ENCODE data around the gene GNB3. TPM values are rescaled to one million over a fixed set of nuclear protein-coding genes. Genes with fewer than 3 reads are reported as not detected.

Gene GNB3
- total and polyA plus RNA-seq, 9 of the 15 experiments (the other 6 are each of a cell fraction or from before 2014, with no cell fraction given) = 1.4 to 5.8 (median 2.0) TPM

DNA sequence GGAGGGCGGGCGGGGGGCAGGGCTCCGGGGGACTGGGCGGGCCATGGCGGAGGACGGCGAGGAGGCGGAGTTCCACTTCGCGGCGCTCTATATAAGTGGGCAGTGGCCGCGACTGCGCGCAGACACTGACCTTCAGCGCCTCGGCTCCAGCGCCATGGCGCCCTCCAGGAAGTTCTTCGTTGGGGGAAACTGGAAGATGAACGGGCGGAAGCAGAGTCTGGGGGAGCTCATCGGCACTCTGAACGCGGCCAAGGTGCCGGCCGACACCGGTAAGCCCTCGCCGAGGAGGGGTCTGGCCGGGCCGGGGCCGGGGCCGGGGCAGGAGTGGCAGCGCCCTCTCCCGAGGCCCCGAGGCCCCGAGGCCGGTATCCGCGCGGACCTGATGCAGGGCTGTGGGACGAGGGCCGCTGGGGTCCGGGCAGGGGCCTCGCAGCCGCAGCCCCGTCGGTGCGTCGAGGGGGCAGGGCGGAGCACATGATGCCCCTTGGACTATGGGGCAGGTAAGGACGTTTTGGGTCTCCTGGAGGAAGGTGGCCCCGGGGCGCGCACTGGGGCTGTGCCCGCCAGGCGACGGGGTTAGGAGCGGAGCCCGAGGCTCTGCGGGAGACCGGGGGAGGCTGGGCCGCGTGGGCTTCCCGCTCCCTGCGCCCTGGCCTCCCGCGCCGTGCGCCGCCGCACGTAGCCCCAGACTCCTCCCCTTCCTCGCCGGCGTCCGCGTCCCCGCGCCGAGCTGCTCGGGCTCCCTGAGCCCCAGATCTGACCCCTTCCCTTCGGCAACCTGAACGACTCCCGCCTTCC is 26.9 kb downstream of the GNB3 start, which contains the start of gene TPI1 (continued):
- TF ChIP-seq TAF9B (IDR thresholded peaks at IDR 0.05; ENCODE audit: partially characterized antibody) (peak; percentile 71), ZNF785 (CRISPR knock-in tag; IDR thresholded peaks at IDR 0.05) (no peak), TBP (optimal IDR thresholded peaks at IDR 0.05; ENCODE audit: low read depth, low read length) (peak; percentile 96), KHSRP (IDR thresholded peaks at IDR 0.05) (no peak), NR2C1 (IDR thresholded peaks at IDR 0.05) (no peak), NR2C1 (tag; IDR thresholded peaks at IDR 0.05) (no peak), SMARCA4 (IDR thresholded peaks at IDR 0.05) (no peak), ZNF324 (CRISPR knock-in tag; IDR thresholded peaks at IDR 0.05) (no peak), ZNF586 (CRISPR knock-in tag; conservative IDR thresholded peaks at IDR 0.05) (no peak), ESRRA (IDR thresholded peaks at IDR 0.05; ENCODE audit: borderline replicate concordance, low read depth) (peak; percentile 82), MTF1 (CRISPR knock-in tag; IDR thresholded peaks at IDR 0.05; ENCODE audit: borderline replicate concordance) (no peak), HNRNPH1 (optimal IDR thresholded peaks at IDR 0.05; ENCODE audit: low read depth, low read length) (no peak), YBX1 (IDR thresholded peaks at IDR 0.05) (no peak), MIER1 (IDR thresholded peaks at IDR 0.05; ENCODE audit: low read depth) (no peak), ZNF79 (CRISPR knock-in tag; IDR thresholded peaks at IDR 0.05; ENCODE audit: low read depth) (no peak), HIVEP1 (CRISPR knock-in tag; IDR thresholded peaks at IDR 0.05) (no peak), LARP7 (IDR thresholded peaks at IDR 0.05) (no peak), TBL1XR1 (IDR thresholded peaks at IDR 0.05; ENCODE audit: low read length in 2 of 2) (no peak), BCOR (IDR thresholded peaks at IDR 0.05) (no peak)
- TF ChIP-seq, protein P1, sequence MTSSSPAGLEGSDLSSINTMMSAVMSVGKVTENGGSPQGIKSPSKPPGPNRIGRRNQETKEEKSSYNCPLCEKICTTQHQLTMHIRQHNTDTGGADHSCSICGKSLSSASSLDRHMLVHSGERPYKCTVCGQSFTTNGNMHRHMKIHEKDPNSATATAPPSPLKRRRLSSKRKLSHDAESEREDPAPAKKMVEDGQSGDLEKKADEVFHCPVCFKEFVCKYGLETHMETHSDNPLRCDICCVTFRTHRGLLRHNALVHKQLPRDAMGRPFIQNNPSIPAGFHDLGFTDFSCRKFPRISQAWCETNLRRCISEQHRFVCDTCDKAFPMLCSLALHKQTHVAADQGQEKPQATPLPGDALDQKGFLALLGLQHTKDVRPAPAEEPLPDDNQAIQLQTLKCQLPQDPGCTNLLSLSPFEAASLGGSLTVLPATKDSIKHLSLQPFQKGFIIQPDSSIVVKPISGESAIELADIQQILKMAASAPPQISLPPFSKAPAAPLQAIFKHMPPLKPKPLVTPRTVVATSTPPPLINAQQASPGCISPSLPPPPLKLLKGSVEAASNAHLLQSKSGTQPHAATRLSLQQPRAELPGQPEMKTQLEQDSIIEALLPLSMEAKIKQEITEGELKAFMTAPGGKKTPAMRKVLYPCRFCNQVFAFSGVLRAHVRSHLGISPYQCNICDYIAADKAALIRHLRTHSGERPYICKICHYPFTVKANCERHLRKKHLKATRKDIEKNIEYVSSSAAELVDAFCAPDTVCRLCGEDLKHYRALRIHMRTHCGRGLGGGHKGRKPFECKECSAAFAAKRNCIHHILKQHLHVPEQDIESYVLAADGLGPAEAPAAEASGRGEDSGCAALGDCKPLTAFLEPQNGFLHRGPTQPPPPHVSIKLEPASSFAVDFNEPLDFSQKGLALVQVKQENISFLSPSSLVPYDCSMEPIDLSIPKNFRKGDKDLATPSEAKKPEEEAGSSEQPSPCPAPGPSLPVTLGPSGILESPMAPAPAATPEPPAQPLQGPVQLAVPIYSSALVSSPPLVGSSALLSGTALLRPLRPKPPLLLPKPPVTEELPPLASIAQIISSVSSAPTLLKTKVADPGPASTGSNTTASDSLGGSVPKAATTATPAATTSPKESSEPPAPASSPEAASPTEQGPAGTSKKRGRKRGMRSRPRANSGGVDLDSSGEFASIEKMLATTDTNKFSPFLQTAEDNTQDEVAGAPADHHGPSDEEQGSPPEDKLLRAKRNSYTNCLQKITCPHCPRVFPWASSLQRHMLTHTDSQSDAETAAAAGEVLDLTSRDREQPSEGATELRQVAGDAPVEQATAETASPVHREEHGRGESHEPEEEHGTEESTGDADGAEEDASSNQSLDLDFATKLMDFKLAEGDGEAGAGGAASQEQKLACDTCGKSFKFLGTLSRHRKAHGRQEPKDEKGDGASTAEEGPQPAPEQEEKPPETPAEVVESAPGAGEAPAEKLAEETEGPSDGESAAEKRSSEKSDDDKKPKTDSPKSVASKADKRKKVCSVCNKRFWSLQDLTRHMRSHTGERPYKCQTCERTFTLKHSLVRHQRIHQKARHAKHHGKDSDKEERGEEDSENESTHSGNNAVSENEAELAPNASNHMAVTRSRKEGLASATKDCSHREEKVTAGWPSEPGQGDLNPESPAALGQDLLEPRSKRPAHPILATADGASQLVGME (CRISPR knock-in tag; IDR thresholded peaks at IDR 0.05) = no peak; the same call in 1 of the 2 replicates
- TF ChIP-seq, protein P2, sequence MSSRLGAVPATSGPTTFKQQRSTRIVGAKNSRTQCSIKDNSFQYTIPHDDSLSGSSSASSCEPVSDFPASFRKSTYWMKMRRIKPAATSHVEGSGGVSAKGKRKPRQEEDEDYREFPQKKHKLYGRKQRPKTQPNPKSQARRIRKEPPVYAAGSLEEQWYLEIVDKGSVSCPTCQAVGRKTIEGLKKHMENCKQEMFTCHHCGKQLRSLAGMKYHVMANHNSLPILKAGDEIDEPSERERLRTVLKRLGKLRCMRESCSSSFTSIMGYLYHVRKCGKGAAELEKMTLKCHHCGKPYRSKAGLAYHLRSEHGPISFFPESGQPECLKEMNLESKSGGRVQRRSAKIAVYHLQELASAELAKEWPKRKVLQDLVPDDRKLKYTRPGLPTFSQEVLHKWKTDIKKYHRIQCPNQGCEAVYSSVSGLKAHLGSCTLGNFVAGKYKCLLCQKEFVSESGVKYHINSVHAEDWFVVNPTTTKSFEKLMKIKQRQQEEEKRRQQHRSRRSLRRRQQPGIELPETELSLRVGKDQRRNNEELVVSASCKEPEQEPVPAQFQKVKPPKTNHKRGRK (tag; IDR thresholded peaks at IDR 0.05) = no peak
- TF ChIP-seq, protein P3, sequence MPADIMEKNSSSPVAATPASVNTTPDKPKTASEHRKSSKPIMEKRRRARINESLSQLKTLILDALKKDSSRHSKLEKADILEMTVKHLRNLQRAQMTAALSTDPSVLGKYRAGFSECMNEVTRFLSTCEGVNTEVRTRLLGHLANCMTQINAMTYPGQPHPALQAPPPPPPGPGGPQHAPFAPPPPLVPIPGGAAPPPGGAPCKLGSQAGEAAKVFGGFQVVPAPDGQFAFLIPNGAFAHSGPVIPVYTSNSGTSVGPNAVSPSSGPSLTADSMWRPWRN (IDR thresholded peaks at IDR 0.05; ENCODE audit: low read depth) = no peak
- TF ChIP-seq, protein P4, sequence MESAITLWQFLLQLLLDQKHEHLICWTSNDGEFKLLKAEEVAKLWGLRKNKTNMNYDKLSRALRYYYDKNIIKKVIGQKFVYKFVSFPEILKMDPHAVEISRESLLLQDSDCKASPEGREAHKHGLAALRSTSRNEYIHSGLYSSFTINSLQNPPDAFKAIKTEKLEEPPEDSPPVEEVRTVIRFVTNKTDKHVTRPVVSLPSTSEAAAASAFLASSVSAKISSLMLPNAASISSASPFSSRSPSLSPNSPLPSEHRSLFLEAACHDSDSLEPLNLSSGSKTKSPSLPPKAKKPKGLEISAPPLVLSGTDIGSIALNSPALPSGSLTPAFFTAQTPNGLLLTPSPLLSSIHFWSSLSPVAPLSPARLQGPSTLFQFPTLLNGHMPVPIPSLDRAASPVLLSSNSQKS (CRISPR knock-in tag; IDR thresholded peaks at IDR 0.05) = no peak

All from K562 (cell line).